Activated gamma-delta T cell treated with Interleukin-2 at 50 U/mL for 16 hours (primary cell): ENCODE measurements around the gene MACROD2.

Source experiments
- DNase-seq: peaks from one replicate; pipeline ENCODE4 v3.0.0-alpha.2; 2020

The MACROD2 gene

GRCh38 chr20:14343491-14344065 is 348.3 kb downstream of the MACROD2 start:
- no peak for DNase-seq

GRCh38 chr20:14344746-14345145 is 349.4 kb downstream of the MACROD2 start:
- no peak for DNase-seq

GRCh38 chr20:14355791-14356190 is 360.5 kb downstream of the MACROD2 start:
- DNase-seq = no peak

- DNase-seq = no peak
Measured at GRCh38 chr20:14360416-14360815, 365.1 kb downstream of the MACROD2 start.

GRCh38 chr20:14361509-14362345 is 366.4 kb downstream of the MACROD2 start:
- DNase-seq = no peak

- no peak for DNase-seq
Measured at GRCh38 chr20:14374196-14374595, 378.9 kb downstream of the MACROD2 start.

GRCh38 chr20:14375416-14375985 is 380.2 kb downstream of the MACROD2 start:
- no peak for DNase-seq

GRCh38 chr20:14378326-14378725 is 383.0 kb downstream of the MACROD2 start:
- no peak for DNase-seq

GRCh38 chr20:14383335-14383734 is 388.0 kb downstream of the MACROD2 start:
- no peak for DNase-seq

GRCh38 chr20:14384416-14385175 is 389.3 kb downstream of the MACROD2 start:
- DNase-seq = no peak

- no peak for DNase-seq
Measured at GRCh38 chr20:14385176-14385740, 389.9 kb downstream of the MACROD2 start.

- DNase-seq = no peak
Measured at GRCh38 chr20:14386726-14387125, 391.4 kb downstream of the MACROD2 start.

- no peak for DNase-seq
Measured at GRCh38 chr20:14401479-14402138, 406.3 kb downstream of the MACROD2 start.

- DNase-seq = no peak
Measured at GRCh38 chr20:14404515-14404914, 409.2 kb downstream of the MACROD2 start.

- DNase-seq = no peak
Measured at GRCh38 chr20:14406495-14406894, 411.2 kb downstream of the MACROD2 start.

GRCh38 chr20:14407336-14407735 is 412.0 kb downstream of the MACROD2 start:
- DNase-seq = no peak

- no peak for DNase-seq
Measured at GRCh38 chr20:14410869-14411555, 415.7 kb downstream of the MACROD2 start.

- no peak for DNase-seq
Measured at GRCh38 chr20:14412065-14412681, 416.9 kb downstream of the MACROD2 start.

GRCh38 chr20:14413835-14414234 is 418.5 kb downstream of the MACROD2 start:
- DNase-seq = no peak

GRCh38 chr20:14414560-14414959 is 419.2 kb downstream of the MACROD2 start:
- no peak for DNase-seq

GRCh38 chr20:14415467-14415866 is 420.2 kb downstream of the MACROD2 start:
- DNase-seq = no peak
